ENCODE measurements around the gene ATP8A2. TPM values are rescaled to one million over a fixed set of nuclear protein-coding genes. Genes with fewer than 3 reads are reported as not detected.

ATP8A2 gene
- total RNA-seq, 1 donor from 2014 or later, result 1.3 TPM

- no peaks in the 10 kb centered on the region for H3K36me3 ChIP-seq (ENCODE audit: insufficient read depth, low read length)
- Mint-ChIP-seq H3K36me3 (ENCODE audit: low read depth, unreplicated experiment) (no peaks in the 10 kb centered on the region), H3K4me3 (ENCODE audit: unreplicated experiment) (peak overlapping the region; percentile 71), H3K27ac (ENCODE audit: unreplicated experiment) (no peak overlapping the region), H3K27me3 (ENCODE audit: low read depth, unreplicated experiment) (peaks cover 42% of the 10 kb centered on the region), H3K4me1 (ENCODE audit: low read depth, unreplicated experiment) (peaks cover 5% of the 10 kb centered on the region), H3K9me3 (ENCODE audit: unreplicated experiment) (no peaks in the 10 kb centered on the region)
- no peaks in the 10 kb centered on the region for H3K79me2 ChIP-seq (ENCODE audit: insufficient read depth, low read length)
- no peaks in the 10 kb centered on the region for H4K20me1 ChIP-seq (ENCODE audit: insufficient read depth, low read length)
- no peak for FAIRE-seq
- H3K9me3 ChIP-seq (ENCODE audit: insufficient read depth, low read depth, low read length), result no peaks in the 10 kb centered on the region
- H3K4me1 ChIP-seq (ENCODE audit: insufficient read depth, low read length), result peaks cover 8% of the 10 kb centered on the region
- peak overlapping the region; percentile 78 for H2AFZ ChIP-seq (ENCODE audit: low read depth, low read length)
- no peak for TF ChIP-seq CTCF (IDR thresholded peaks at IDR 0.05; ENCODE audit: insufficient read depth, low read depth, low read length)
- peak; percentile 11 for TF ChIP-seq EZH2 (IDR thresholded peaks at IDR 0.05; ENCODE audit: insufficient read depth, low read length)
- peak overlapping the region; percentile 96 for H3K4me2 ChIP-seq (ENCODE audit: low read length)
- no peaks in the 10 kb centered on the region for H3K27me3 ChIP-seq (ENCODE audit: insufficient read depth, low read length)
- peak; percentile 20 for DNase-seq (ENCODE audit: low read depth)
- peak overlapping the region; percentile 70 for H3K9ac ChIP-seq (ENCODE audit: low read length)
- peak overlapping the region; percentile 71 for H3K4me3 ChIP-seq (ENCODE audit: insufficient read depth, low read depth, low read length)
- H3K27ac ChIP-seq (ENCODE audit: low read depth, low read length), result no peak overlapping the region
Measured at GRCh38 chr13:25468325-25469168, 96.8 kb downstream of the ATP8A2 start.

GRCh38 chr13:25469169-25469525 is 97.4 kb downstream of the ATP8A2 start:
- Histone ChIP-seq H3K4me3 (ENCODE audit: insufficient read depth, low read depth, low read length) (peak overlapping the region; percentile 71), H3K9me3 (ENCODE audit: insufficient read depth, low read depth, low read length) (no peaks in the 10 kb centered on the region), H3K4me2 (ENCODE audit: low read length) (peak overlapping the region; percentile 96), H4K20me1 (ENCODE audit: insufficient read depth, low read length) (no peaks in the 10 kb centered on the region), H3K27me3 (ENCODE audit: insufficient read depth, low read length) (no peaks in the 10 kb centered on the region), H2AFZ (ENCODE audit: low read depth, low read length) (peak overlapping the region; percentile 78), H3K9ac (ENCODE audit: low read length) (peak overlapping the region; percentile 70), H3K4me1 (ENCODE audit: insufficient read depth, low read length) (peaks cover 3% of the 10 kb centered on the region), H3K36me3 (ENCODE audit: insufficient read depth, low read length) (no peaks in the 10 kb centered on the region), H3K79me2 (ENCODE audit: insufficient read depth, low read length) (no peaks in the 10 kb centered on the region), H3K27ac (ENCODE audit: low read depth, low read length) (no peak overlapping the region)
- peaks cover 42% of the 10 kb centered on the region for H3K27me3 Mint-ChIP-seq (ENCODE audit: low read depth, unreplicated experiment)
- peak overlapping the region; percentile 78 for H3K4me3 Mint-ChIP-seq (ENCODE audit: unreplicated experiment)
- FAIRE-seq, result no peak
- H3K4me1 Mint-ChIP-seq (ENCODE audit: low read depth, unreplicated experiment), result peaks cover 2% of the 10 kb centered on the region
- H3K36me3 Mint-ChIP-seq (ENCODE audit: low read depth, unreplicated experiment), result no peaks in the 10 kb centered on the region
- DNase-seq (ENCODE audit: low read depth), result no peak
- H3K27ac Mint-ChIP-seq (ENCODE audit: unreplicated experiment), result no peak overlapping the region
- TF ChIP-seq EZH2 (IDR thresholded peaks at IDR 0.05; ENCODE audit: insufficient read depth, low read length) (no peak), CTCF (IDR thresholded peaks at IDR 0.05; ENCODE audit: insufficient read depth, low read depth, low read length) (no peak)
- H3K9me3 Mint-ChIP-seq (ENCODE audit: unreplicated experiment), result no peaks in the 10 kb centered on the region

GRCh38 chr13:25473864-25474263 is 102.1 kb downstream of the ATP8A2 start:
- H3K27me3 Mint-ChIP-seq (ENCODE audit: low read depth, unreplicated experiment), result peaks cover 24% of the 10 kb centered on the region
- H2AFZ ChIP-seq (ENCODE audit: low read depth, low read length), result no peak overlapping the region

More at GRCh38 chr13:25473864-25474263, 102.1 kb downstream of the ATP8A2 start:
- H3K27me3 ChIP-seq (ENCODE audit: insufficient read depth, low read length), result no peaks in the 10 kb centered on the region
- H3K36me3 Mint-ChIP-seq (ENCODE audit: low read depth, unreplicated experiment), result no peaks in the 10 kb centered on the region
- H3K4me3 ChIP-seq (ENCODE audit: insufficient read depth, low read depth, low read length), result no peak overlapping the region
- DNase-seq (ENCODE audit: low read depth) (peak; percentile 70), FAIRE-seq (peak; percentile 72)
- no peak overlapping the region for H3K27ac Mint-ChIP-seq (ENCODE audit: unreplicated experiment)
- peaks cover 7% of the 10 kb centered on the region for H3K4me1 ChIP-seq (ENCODE audit: insufficient read depth, low read length)
- H3K9ac ChIP-seq (ENCODE audit: low read length), result no peak overlapping the region
- no peak overlapping the region for H3K4me3 Mint-ChIP-seq (ENCODE audit: unreplicated experiment)
- H4K20me1 ChIP-seq (ENCODE audit: insufficient read depth, low read length), result no peaks in the 10 kb centered on the region
- H3K4me2 ChIP-seq (ENCODE audit: low read length), result no peak overlapping the region
- TF ChIP-seq EZH2 (IDR thresholded peaks at IDR 0.05; ENCODE audit: insufficient read depth, low read length), result no peak
- TF ChIP-seq CTCF (IDR thresholded peaks at IDR 0.05; ENCODE audit: insufficient read depth, low read depth, low read length), result no peak
- H3K27ac ChIP-seq (ENCODE audit: low read depth, low read length), result no peak overlapping the region
- peaks cover 1% of the 10 kb centered on the region for H3K9me3 Mint-ChIP-seq (ENCODE audit: unreplicated experiment)
- H3K79me2 ChIP-seq (ENCODE audit: insufficient read depth, low read length), result no peaks in the 10 kb centered on the region
- peaks cover 5% of the 10 kb centered on the region for H3K4me1 Mint-ChIP-seq (ENCODE audit: low read depth, unreplicated experiment)
- H3K36me3 ChIP-seq (ENCODE audit: insufficient read depth, low read length), result no peaks in the 10 kb centered on the region
- H3K9me3 ChIP-seq (ENCODE audit: insufficient read depth, low read depth, low read length), result no peaks in the 10 kb centered on the region

Data from astrocyte (in vitro differentiated cells and primary cell).